Transverse colon (tissue), 4 donors: ENCODE measurements around the gene TFCP2L1.

Source experiments
- EP300 ChIP-seq: sonication (generic); formaldehyde crosslinking; IDR thresholded peaks from one replicate; pipeline ENCODE4 v1.6.1; 2017; ENCODE audit warnings: antibody characterized with exemption, low read depth
- POLR2A ChIP-seq: fragments of 450-650 bp; IDR thresholded peaks from one replicate; pipeline ENCODE4 v1.6.1; 2016; ENCODE audit warnings: antibody characterized with exemption, mild to moderate bottlenecking, moderate library complexity
- POLR2AphosphoS5 ChIP-seq, 3 donors: sonication (generic); formaldehyde crosslinking; IDR thresholded peaks; one replicate each; pipeline ENCODE4 v1.6.1; 2016; ENCODE audit warnings: antibody characterized with exemption in 3 of 3
- TF ChIP-seq, protein P1 (sequence below), 5 experiments: fragments of 200-600 bp in 3 of 5; fragments of 450-650 bp in 2 of 5; sonication (generic) in 3 of 5; IDR thresholded peaks; 1 replicate in 2 of 5; 2 replicates in 3 of 5; pipeline ENCODE4 v1.5.1; 2016 to 2017; ENCODE audit warnings: antibody characterized with exemption in 5 of 5, inconsistent platforms in 3 of 5, mild to moderate bottlenecking in 2 of 5, moderate library complexity in 1 of 5

DNA sequence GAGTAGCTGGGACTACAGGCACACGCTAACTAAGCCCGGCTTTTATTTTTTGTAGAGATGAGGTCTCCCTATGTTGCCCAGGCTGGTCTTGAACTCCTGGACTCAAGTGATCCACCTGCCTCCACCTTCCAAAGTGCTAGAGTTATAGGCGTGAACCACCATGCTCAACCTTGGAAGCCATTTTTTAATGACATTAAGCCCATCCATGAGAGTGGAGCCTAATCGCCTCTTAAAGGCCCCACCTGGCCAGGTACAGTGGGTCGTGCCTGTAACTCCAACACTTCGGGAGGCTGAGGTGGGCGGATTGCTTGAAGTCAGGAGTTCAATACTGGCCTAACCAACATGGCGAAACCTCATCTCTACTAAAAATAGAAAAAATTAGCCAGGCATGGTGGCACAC, 41.6 kb upstream of the TFCP2L1 start:
- TF ChIP-seq, protein P1, sequence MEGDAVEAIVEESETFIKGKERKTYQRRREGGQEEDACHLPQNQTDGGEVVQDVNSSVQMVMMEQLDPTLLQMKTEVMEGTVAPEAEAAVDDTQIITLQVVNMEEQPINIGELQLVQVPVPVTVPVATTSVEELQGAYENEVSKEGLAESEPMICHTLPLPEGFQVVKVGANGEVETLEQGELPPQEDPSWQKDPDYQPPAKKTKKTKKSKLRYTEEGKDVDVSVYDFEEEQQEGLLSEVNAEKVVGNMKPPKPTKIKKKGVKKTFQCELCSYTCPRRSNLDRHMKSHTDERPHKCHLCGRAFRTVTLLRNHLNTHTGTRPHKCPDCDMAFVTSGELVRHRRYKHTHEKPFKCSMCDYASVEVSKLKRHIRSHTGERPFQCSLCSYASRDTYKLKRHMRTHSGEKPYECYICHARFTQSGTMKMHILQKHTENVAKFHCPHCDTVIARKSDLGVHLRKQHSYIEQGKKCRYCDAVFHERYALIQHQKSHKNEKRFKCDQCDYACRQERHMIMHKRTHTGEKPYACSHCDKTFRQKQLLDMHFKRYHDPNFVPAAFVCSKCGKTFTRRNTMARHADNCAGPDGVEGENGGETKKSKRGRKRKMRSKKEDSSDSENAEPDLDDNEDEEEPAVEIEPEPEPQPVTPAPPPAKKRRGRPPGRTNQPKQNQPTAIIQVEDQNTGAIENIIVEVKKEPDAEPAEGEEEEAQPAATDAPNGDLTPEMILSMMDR (IDR thresholded peaks at IDR 0.05) = no peak
- no peak for TF ChIP-seq POLR2AphosphoS5 (IDR thresholded peaks at IDR 0.05)
- no peak for TF ChIP-seq POLR2A
- TF ChIP-seq EP300 = no peak
